Osteoblast (primary cell): Measurements from ENCODE around the gene DNASE1L2. TPM values are rescaled to one million over a fixed set of nuclear protein-coding genes. Genes with fewer than 3 reads are reported as not detected.

Experiments
- DNase-seq: peaks from one replicate; pipeline ENCODE4 v3.0.0; 2011; ENCODE audit warnings: low spot score, mixed read lengths; ENCODE audit not compliant: insufficient read length; ENCODE audit errors: missing footprints
- H2AFZ ChIP-seq: 2 replicates; pipeline ENCODE4 v1.6.0; 2011; ENCODE audit warnings: mild to moderate bottlenecking, low read length
- H3K27ac ChIP-seq: 2 replicates; pipeline ENCODE4 v1.5.1; 2011; ENCODE audit warnings: mild to moderate bottlenecking, low read depth, low read length, moderate library complexity
- H3K27me3 ChIP-seq: 2 replicates; pipeline ENCODE4 v1.6.0; 2012; ENCODE audit warnings: mild to moderate bottlenecking, control low read depth, inconsistent platforms, low read length, moderate library complexity; ENCODE audit not compliant: insufficient read depth
- H3K36me3 ChIP-seq: 2 replicates; pipeline ENCODE4 v1.5.1; 2011; ENCODE audit warnings: mild to moderate bottlenecking, low read length, control low read depth, moderate library complexity; ENCODE audit not compliant: insufficient read depth
- H3K4me1 ChIP-seq: 2 replicates; pipeline ENCODE4 v1.5.1; 2011; ENCODE audit warnings: mild to moderate bottlenecking, low read length, control low read depth, moderate library complexity; ENCODE audit not compliant: insufficient read depth
- H3K4me2 ChIP-seq: 2 replicates; pipeline ENCODE4 v1.6.0; 2011; ENCODE audit warnings: mild to moderate bottlenecking, low read length; ENCODE audit not compliant: insufficient read depth
- H3K4me3 ChIP-seq: fragments of 200-600 bp; sonication (generic); 3 replicates; pipeline ENCODE4 v1.5.1; 2012; ENCODE audit warnings: mild to moderate bottlenecking, low read length, inconsistent platforms; ENCODE audit not compliant: insufficient read depth
- H3K79me2 ChIP-seq: 2 replicates; pipeline ENCODE4 v1.6.0; 2012; ENCODE audit warnings: mild to moderate bottlenecking, low read length, control low read depth, inconsistent platforms; ENCODE audit not compliant: insufficient read depth
- H3K9me3 ChIP-seq: 2 replicates; pipeline ENCODE4 v1.5.1; 2011; ENCODE audit warnings: low read depth, low read length, control low read depth
- H4K20me1 ChIP-seq: 2 replicates; pipeline ENCODE4 v1.6.0; 2012; ENCODE audit warnings: mild to moderate bottlenecking, low read length, control low read depth; ENCODE audit not compliant: insufficient read depth
- CTCF ChIP-seq: IDR thresholded peaks from 2 replicates; pipeline ENCODE4 v1.5.1; 2011; ENCODE audit warnings: mild to moderate bottlenecking, low read depth, low read length, moderate library complexity; ENCODE audit errors: extremely low read depth
- total RNA-seq: library from RNA; depleted of rRNA; stranded (reverse); fragments of >200 nt; gene quantifications from 2 replicates; pipeline ENCODE4 v1.2.3, GENCODE V29; 2012

Gene DNASE1L2
- total RNA-seq, 1 donor: 0.72 TPM

GRCh38 chr16:2204416-2205103 is 31.7 kb upstream of the DNASE1L2 start:
- no peak for DNase-seq
- peaks cover 16% of the 10 kb centered on the region for H3K36me3 ChIP-seq
- no peaks in the 10 kb centered on the region for H3K9me3 ChIP-seq
- peak overlapping the region; percentile 92 for H3K27ac ChIP-seq
- H3K79me2 ChIP-seq: peaks cover 23% of the 10 kb centered on the region
- peaks cover 13% of the 10 kb centered on the region for H3K4me1 ChIP-seq
- no peaks in the 10 kb centered on the region for H4K20me1 ChIP-seq
- peak overlapping the region; percentile 100 for H3K4me2 ChIP-seq
- H2AFZ ChIP-seq: peak overlapping the region; percentile 92
- no peak for TF ChIP-seq CTCF
- H3K4me3 ChIP-seq: peak overlapping the region; percentile 98
- peaks cover 3% of the 10 kb centered on the region for H3K27me3 ChIP-seq

- peak within 1 kb of the TSS; percentile 100 for H3K4me2 ChIP-seq
- peaks cover 23% of the 10 kb centered on the region for H3K79me2 ChIP-seq
- H3K27me3 ChIP-seq: no peaks in the 10 kb centered on the region
- no peak for TF ChIP-seq CTCF
- no peaks in the 10 kb centered on the region for H4K20me1 ChIP-seq
- peaks cover 13% of the 10 kb centered on the region for H3K4me1 ChIP-seq
- H2AFZ ChIP-seq: peak within 1 kb of the TSS; percentile 92
- peak within 1 kb of the TSS; percentile 98 for H3K4me3 ChIP-seq
- peaks cover 16% of the 10 kb centered on the region for H3K36me3 ChIP-seq
- peak; percentile 100 for DNase-seq
- H3K9me3 ChIP-seq: no peaks in the 10 kb centered on the region
- peak within 1 kb of the TSS; percentile 92 for H3K27ac ChIP-seq
These were observed 30.9 kb upstream of the DNASE1L2 start, which contains the start of gene MLST8 for GRCh38 chr16:2205104-2205966. MLST8 (plus strand) TSS chr16:2205454; CDS start chr16:2206086, 632 bp downstream.

GRCh38 chr16:2205967-2206313 is 30.3 kb upstream of the DNASE1L2 start:
- no peaks in the 10 kb centered on the region for H3K9me3 ChIP-seq
- H4K20me1 ChIP-seq: no peaks in the 10 kb centered on the region
- no peak for TF ChIP-seq CTCF
- H3K4me3 ChIP-seq: peak overlapping the region; percentile 98
- H2AFZ ChIP-seq: peak overlapping the region; percentile 85
- peak overlapping the region; percentile 92 for H3K27ac ChIP-seq
- DNase-seq: no peak
- H3K4me2 ChIP-seq: peak overlapping the region; percentile 100
- H3K79me2 ChIP-seq: peaks cover 23% of the 10 kb centered on the region
- H3K4me1 ChIP-seq: peaks cover 13% of the 10 kb centered on the region
- peaks cover 16% of the 10 kb centered on the region for H3K36me3 ChIP-seq
- H3K27me3 ChIP-seq: no peaks in the 10 kb centered on the region

- no peaks in the 10 kb centered on the region for H3K27me3 ChIP-seq
- no peaks in the 10 kb centered on the region for H3K9me3 ChIP-seq
- peaks cover 16% of the 10 kb centered on the region for H3K36me3 ChIP-seq
- no peak for TF ChIP-seq CTCF
- H4K20me1 ChIP-seq: no peaks in the 10 kb centered on the region
- peak; percentile 86 for DNase-seq
- no peak overlapping the region for H2AFZ ChIP-seq
- H3K4me3 ChIP-seq: peak overlapping the region; percentile 98
- H3K27ac ChIP-seq: no peak overlapping the region
- peaks cover 13% of the 10 kb centered on the region for H3K4me1 ChIP-seq
- H3K79me2 ChIP-seq: peaks cover 23% of the 10 kb centered on the region
- peak overlapping the region; percentile 100 for H3K4me2 ChIP-seq
These were observed 29.8 kb upstream of the DNASE1L2 start for GRCh38 chr16:2206420-2206779.
